Activated CD4-positive, alpha-beta T cell treated with anti-CD3 and anti-CD28 coated beads, Interleukin-2, amount 50 U/mL, for 1 hour (primary cell): ENCODE data around the gene GADL1.

Experiments used
- DNase-seq: peaks from one replicate; pipeline ENCODE4 v3.0.0-alpha.2; 2020

The GADL1 gene

DNA sequence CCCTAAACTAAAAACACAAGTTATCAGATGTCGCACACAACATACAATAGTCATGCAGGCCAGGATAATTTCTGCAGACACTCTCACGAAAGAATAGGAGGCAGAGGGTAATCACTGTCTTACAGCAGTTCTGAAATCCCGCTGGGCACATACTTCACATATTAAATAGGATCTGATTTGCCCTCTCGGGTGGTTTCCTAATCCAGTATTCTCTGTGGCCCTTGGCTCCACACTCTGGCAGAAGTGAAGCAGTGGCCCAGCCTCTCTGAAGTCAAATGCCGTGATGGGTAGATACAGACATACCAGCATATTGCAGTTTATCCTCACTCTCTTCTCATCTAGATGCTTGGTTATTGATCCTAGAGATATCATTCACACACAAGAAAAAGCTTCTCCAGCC lies 19.0 kb downstream of the GADL1 start:
- no peak for DNase-seq

DNA sequence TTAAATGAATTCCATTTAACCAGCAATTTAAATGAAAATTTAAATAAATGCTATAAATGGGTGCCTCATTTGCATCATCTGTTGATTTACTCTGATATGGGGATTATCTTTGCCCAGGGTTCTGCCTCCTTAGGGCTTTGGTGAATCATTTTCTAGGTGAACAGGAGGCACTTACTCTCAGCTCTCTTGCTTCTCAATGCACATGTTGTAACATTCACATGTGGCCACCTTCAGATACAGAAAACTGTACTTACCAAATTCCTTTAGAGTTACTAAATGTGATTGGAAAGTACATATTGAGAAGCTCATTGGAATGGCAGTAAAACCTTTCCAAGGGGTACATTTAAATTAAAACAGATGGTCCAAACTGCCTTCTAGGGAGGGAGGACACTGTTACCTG lies 20.8 kb downstream of the GADL1 start:
- no peak for DNase-seq

DNA sequence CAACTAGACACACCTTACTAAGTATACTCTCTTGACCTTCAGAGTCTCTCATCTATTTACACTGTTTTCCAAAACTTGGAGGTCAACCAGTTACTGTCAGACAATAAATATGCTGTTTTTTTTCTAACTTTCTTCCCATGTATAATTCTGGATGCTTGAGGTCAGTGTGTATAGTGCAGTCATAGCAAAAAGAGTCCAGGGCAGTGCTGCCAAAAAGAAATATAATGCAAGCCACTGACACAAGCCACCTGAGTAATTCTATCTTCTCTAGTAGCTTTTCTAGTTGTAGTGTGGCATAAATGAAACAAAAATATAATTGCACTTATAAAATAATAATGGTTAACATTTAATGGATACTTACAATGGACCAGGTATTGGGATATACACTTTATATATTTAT lies 21.6 kb downstream of the GADL1 start:
- no peak for DNase-seq

DNA sequence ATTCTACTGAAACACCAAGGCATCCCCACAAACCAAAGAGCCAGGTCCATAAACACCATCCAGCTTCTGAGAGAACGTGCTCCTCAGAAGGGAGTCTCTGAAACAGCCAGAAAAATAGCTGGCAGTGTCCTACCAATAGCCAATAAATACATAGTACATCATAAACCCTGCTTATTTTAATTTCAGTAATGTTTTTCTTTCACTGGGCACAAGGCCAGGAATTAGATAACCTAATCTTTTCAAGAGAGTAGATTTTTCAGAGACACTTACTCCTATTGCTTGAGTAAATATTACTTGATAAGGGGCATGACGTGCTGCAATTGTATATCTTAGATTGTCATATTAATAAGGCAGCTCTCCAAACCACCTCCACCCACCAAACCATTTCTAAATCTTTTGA lies 22.7 kb downstream of the GADL1 start:
- DNase-seq = no peak

DNA sequence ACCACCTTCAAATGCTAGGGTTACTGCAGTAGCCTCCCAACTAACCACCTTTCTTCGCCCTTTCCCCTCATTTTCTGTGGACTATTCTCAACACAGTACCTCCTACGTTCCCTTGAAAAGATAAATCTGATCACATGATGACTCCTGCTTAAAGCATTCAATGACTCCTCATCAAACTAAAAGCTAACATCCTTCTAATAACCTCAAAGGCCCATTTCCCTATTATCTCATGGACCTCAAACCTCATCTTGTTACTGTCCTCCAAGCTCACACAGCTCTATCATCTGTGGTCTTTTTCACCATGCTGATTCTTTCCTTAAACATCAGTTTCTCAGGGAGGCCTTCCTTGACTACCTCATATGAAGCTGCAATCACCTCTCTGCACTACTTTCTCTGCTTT lies 29.6 kb downstream of the GADL1 start:
- DNase-seq = no peak

DNA sequence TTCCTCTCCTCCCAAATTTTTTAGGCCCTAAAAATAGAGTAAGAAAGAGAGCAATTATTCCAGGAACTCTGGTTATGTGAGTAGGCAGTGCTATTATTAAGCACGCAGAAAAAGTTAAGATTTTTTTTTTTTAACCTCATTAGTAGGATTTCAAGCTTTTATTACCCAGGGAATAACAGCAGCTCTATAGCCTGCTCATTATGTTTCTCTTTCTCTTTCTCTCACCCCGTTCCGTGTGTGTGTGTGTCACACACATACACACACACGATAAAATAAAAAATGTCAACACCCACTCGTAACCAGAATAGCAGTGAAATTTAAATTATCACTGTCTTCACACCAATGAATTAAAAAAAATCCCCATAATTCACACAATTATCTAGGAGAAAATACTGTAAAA lies 30.3 kb downstream of the GADL1 start:
- no peak for DNase-seq

DNA sequence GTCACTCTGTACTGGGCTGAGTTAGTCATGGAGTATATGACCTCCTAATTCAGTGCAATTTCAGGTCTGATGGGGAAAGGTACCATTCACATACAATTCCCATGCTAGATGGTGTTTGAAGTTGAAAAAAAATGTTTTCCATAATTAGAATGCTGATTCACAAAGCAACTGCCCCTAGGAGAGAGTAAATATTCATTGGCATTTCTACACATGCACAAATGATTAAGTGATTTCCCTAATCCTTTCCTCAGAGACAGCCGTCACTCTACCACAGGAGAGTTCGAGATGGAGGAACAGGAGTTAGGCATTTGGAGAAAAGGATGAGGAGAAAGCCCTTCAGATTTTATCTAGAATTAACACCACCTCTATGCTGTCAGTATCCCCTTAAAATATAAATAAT lies 32.5 kb downstream of the GADL1 start:
- no peak for DNase-seq

DNA sequence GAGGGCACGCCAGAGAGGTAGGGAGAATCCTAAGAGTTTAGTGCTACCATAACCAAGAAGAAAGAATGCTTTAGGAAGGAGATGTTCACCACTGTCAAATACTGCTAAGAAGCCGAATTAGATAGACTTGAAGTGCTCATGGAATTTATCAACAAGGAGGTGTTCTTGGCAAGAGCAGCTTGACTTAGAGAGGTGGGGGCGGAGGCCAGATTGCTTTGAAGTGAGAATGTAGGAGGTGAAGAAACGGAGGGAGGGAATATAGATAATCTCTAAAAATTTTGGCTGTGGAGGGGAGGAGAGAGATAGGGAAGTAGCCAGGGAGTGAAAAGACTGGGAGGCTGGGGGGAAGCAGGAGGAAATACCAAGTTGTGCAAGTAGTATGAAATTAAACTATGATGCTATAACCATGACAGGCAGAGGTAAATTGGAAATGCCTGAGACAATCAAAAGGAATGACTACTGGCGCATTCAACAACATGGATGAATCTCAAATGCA lies 35.5 kb downstream of the GADL1 start:
- no peak for DNase-seq

DNA sequence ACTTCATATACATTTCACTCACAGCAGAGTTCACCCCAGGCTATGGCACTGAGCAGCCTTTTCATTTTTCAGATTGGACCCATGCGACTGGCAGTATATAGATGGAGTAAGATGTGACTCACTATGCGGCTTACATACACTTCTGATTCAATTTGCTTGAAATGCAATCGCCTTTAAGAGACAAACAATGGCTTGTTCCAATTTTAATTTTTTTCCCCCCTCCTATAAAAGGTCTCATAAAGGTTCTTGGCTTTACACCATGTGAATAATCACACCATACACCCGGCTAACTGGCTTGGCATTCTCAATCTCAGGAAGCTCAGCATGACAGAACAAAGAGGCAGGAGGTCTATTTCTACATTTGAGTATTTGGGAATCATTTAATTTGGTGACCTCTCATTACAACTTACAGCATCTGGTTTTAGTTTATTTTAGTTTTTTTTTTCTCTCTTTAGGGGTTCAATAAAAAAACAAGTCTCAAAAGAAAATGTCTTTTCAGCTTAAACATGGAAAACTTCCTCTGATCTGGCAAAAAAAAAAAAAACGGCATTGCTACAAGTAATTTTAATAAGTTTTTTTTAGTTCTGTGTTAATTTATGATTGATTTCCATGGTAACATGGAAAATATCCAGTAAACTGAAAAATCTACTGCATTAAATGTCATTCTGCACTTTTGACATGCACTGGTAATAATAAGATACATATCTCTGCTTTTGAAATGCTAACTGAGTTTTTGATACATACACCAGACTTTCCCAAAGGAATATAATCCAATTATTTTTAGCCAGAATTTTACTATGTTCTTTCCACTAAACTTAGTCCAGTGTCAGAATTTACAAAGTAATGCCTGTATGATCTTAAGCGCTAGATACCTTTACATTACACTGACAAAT lies 38.8 kb downstream of the GADL1 start:
- no peak for DNase-seq

DNA sequence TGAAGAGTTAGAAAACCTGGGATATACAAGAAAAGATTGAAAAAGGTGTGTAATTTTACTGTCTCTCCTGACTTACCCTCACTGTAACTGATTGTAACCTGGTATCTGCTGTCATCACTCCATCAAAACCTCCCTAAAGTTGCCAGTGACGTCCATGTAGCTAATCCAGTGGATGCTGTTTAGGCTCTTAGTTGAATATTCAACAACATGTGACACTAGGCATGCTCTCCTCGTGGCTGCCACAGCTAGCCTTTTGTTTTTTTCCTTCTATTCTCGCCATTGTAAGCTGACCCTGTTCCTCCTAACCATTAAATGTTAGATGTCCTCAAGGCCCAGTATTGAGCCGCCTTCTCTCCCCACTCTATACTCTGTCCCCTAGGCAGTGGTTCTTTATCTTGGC lies 41.6 kb downstream of the GADL1 start:
- DNase-seq = no peak

DNA sequence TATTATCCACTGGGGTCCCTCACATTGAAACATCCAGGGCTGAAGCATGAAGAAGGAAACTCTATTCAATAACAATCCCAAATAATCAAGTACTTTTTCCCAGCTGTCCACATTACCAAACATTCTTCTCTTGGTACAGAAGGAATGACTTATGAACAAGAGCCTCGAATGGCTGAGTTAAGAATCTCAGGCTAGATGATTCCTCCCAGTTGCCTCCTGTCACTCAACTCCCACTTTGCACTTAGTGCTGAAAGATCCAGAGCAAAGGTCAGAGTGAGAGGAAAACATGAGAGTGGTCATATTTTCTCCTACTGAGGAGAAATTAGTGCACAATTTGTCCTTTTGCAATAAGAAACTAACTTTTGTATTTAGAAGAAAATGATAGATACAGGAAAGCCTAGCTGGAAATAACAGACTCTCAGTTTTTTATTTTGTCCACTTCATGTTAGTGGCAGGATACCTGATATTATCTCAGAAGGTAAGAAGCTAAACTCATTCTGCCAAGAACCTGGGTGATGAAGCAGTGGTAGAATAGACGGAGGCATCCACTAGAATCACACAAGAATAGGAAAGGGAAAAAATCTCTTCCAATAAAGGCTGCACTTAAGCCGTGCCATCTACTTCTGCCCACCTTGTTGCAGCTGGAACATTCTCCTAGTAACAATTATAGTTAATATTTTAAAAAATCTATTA lies 46.2 kb downstream of the GADL1 start:
- no peak for DNase-seq

DNA sequence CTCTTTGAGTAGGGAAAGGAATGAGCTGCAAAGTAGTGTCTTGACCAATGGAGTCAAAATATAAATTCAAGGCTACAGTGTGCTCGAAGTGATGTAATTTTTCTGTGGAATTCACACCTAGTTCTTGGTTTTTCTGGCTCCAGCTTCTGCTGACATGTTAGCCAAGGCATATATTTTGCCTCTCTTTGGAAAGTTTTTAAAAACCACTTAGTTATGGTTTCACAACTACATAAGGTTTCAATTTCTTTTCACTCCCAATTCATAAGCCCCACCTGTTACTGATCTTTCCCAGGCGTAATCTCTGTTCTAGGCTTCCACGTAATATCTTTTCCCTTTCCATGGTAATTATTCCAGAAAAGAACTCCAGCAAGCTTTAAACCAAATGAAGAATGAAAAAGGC lies 46.9 kb downstream of the GADL1 start:
- DNase-seq = no peak

DNA sequence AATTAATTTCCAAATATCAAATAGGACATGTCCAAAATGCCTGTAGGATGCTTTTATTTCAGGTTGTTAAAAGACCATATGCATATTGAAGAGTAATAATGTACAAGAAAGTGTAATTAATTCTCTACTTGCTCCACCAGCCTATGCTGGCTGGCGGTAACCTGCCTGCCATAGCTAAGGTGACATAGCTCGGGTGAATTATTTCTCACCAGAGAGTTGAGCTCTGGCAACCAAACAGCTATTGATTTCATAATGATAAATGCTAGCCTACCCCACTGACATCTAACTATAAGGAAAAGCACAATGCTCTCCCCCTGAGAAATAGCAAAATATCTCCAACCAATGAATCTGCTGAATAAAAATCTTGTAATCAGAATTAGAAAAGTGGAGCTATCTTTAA lies 48.9 kb downstream of the GADL1 start:
- no peak for DNase-seq

DNA sequence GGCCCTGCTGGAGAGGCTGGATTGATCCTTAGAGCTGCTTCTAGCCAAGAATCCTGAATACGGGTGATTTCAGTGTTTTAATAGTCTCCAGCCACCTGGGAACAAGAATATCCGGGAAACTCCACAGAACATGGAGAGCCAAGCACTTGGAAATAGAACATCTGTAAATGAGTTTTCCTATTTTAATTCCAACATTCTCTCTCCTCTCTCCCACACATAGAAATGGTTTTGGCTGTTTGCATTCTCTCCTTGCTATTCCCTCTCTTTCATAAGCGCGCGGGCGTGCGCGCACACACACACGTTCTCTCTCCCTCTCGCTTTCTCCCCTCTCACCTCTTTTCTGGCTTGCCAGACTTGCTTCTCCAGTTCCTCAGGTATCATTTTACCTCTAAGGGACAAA lies 50.6 kb downstream of the GADL1 start:
- no peak for DNase-seq

DNA sequence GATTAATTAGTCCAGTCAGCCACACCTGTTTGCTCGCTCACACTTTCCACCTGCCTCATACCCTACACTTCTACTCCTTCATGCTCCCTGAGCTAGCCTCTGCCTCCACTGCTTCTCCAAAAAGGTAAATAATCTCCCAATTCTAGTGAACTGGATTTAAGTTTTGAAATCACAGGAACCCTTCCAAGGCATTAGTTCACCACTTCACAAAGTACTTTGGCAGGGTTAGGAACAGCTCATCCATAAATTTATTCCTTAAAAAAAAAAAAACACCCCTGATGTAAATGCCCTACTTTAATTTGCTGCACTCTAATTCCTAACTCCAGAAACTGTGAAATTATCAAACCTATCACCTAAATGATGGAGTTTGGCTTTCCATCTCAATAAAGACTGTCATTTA lies 58.3 kb downstream of the GADL1 start:
- no peak for DNase-seq

DNA sequence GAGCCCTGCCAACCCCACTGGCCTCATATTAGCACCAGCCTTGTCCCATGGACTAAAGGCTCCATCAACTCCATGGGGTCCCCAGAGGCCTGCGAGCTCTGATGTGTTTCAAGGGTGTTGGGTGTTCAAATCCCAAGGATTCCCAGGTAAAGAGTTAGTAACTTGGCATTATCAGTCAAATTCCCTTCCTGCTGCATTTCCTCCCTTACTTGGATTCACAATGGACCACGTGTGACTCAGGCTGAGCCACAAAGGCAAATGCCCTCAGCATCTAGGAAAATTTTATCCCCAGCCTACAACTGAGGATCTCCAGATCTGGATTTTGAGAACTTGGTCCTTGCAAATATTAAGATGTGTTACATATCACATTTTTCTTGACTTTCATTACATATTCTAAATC lies 58.8 kb downstream of the GADL1 start:
- no peak for DNase-seq

DNA sequence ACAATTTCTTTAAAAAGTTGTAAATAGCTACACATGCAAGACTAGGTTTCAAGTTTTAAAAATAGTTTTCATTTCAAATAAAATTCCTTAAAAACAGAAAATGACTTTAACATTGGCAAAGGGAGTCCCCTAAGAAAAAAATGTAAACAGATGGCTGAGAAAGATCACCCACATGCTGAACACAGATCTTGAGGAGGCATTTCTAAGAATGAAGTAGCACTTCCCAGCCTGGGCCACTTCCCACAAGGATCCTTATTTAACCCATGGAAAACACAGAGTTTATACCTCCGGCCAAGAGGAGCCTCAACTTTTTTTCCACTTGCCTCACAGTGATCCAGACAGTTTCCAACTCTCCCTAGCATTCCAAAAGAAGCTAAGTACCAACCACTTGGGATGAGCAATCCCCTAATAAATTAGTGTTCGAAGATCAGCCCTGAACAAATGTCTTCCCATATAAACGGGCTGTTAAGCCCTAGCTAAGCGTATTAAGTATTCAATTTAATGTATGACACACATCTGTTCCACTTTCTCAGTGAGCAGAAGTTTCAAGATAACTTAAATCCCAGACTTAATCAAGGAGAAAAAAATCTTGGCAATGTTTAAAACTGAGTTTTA lies 61.4 kb downstream of the GADL1 start:
- DNase-seq = no peak

DNA sequence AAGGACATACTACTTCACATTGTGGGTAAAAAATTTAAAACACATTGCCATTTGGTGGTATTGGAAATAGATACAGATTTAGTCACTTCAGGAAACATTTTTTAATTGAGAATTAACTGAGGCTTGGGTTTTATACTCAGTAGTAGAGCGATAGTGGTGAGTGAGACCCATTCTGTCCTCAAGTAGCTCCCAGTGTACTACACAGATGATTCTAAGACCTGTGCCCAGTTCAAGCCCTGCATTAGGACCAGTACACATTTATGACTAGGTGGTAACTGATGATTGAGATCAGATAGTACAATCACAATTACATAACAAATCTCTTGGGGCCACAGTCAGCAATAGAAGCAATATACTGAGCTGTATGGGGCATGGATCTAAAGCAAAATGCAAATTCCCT lies 67.4 kb downstream of the GADL1 start:
- no peak for DNase-seq

DNA sequence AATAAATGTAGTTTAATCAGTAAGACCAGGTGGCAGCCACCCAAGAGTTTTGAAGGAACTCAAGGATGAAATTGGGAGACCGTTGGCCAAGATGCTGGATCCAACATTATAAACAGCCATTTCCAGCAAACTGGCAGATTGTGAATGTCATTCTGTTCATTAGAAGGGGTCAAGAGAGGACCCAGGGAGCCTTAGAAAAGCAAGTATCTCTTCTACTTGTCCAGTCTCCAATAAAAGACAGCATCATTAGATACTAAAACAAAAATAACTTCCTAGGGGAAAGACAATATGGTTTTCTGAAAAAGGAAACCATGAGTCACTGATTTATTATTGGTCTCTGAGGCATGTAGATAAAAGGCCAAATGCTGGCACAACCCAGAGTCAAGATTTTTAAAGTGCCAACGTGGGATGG lies 67.9 kb downstream of the GADL1 start:
- DNase-seq = no peak

DNA sequence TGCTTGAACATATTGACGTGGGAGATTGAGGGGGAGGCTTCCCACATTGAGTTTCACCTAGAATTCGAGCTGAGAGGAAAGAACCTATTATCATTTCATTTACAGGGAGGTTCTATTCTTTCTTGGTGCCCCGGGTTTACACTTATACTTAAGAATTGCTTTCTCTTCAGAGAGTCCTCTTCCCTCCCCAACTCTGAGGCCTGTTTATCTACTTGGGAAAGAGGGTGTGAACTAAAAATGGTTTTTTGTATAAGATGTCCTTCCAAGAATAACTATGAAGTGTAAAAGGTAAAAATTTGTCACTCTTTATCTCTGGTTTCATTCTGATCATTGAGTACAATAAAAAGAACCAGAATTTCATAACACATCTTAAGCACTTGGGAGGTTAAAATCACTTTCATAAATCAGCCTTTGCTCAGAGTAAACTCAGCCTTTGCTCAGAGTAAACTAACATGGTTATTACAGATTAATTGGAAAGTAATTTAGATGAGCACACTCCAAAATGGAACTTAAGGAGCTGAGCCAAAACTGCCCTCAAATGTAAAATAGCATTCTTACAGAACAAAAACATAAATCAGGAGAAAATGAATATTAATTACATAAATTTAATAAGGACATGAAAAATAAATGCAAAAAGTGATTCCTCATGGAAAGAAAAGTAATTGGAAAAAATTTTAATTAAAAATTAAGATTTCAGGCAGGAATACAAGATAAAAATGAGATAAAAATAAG lies 75.2 kb downstream of the GADL1 start:
- DNase-seq = no peak

DNA sequence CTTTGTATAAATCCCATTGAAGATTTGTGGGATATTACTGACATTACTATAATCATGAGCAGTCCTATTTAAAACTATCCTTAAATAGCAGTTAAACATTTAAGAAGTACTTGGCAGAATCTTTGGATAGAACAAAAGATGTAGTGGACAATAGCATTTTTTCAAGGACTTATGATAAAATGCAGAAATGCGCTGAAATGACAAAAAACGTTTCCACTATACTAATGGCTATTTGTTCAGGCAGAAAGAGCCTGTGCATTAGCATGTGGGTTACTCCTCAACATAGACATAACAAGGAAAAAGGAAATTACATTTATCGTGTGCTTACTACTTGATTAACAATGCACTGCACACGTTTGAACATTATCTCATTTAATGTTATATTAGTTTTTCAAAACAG lies 80.7 kb downstream of the GADL1 start:
- DNase-seq = no peak

DNA sequence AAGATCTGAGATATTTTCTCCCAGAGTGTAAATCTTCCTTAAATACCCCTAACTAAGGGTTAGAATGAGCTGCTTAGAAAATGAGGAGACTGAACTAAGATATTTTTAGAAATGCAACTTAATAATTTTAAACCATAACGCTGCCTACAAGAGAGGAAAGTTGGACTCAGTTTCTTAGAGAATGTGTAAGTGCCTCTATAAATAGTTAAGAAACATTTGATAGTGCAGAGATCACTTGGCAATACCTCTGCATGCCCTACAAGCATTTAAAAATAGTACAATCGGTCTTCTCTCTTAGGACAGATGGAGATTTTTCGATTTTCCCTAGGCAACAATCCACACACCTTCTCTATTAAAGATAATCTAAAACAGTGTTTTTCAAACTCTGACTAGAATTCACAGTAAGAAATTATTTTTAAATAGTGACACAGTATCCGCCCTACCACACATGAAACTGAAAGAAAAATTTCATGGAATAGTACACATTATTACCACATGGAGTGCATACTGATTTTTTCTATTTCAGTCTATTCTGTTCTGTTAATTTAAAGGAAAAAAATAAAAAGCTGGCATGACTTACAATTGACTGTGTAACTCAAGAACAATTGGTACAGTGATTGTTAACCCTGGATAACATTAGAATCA lies 83.2 kb downstream of the GADL1 start:
- no peak for DNase-seq

DNA sequence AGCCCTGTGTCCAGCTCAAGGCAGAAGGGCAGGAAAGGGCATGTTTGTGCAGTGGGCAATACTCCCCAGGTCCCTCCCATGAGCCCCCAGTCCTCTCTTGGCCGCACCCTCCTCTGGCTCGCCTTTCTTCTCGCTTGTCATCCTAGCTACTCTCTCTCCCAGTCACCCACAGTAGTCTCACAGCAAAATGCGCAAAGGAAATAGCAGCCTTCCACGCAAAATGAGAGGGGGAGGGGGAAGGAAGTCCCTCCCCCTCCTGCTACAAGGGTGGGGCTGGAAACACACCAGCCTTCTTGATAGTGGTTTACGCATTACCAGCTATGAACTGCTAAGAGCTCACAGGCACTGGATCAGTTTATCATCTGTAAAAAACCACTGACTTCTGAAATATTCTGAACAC lies 83.8 kb downstream of the GADL1 start:
- DNase-seq = no peak
